HEK293T (cell line): ENCODE measurements around the gene URM1.

Experiments used
- CTCF ChIA-PET: fragments of 350-600 bp; formaldehyde crosslinking; extraction: SDS; loops from one replicate; lab custom pipeline; 2021; ENCODE audit warnings: antibody characterized with exemption, inconsistent platforms; lab: Yijun Ruan, JAX
- POLR2A ChIA-PET: fragments of 350-600 bp; formaldehyde crosslinking; extraction: SDS; loops from one replicate; lab custom pipeline; 2020; ENCODE audit warnings: antibody characterized with exemption, inconsistent platforms; lab: Yijun Ruan, JAX
- DNase-seq: peaks from one replicate; pipeline ENCODE4 v3.0.0; 2012; ENCODE audit warnings: mixed read lengths; ENCODE audit errors: extremely low spot score
- ARNT ChIP-seq: fragments of 450-650 bp; IDR thresholded peaks from 2 replicates; pipeline ENCODE4 v1.6.1; 2017; ENCODE audit warnings: mild to moderate bottlenecking
- BHLHE40 ChIP-seq: fragments of 450-650 bp; IDR thresholded peaks from 2 replicates; pipeline ENCODE4 v1.6.1; 2016; ENCODE audit warnings: mild to moderate bottlenecking, moderate library complexity, borderline replicate concordance
- CTBP1 ChIP-seq: fragments of 450-650 bp; IDR thresholded peaks from 2 replicates; pipeline ENCODE4 v1.6.1; 2016; ENCODE audit warnings: borderline replicate concordance
- ELF4 ChIP-seq: fragments of 450-650 bp; IDR thresholded peaks from 2 replicates; pipeline ENCODE4 v1.6.1; 2017; ENCODE audit warnings: antibody characterized with exemption
- FOXA1 ChIP-seq: fragments of 450-650 bp; IDR thresholded peaks from 2 replicates; pipeline ENCODE4 v1.6.1; 2016; ENCODE audit warnings: mild to moderate bottlenecking
- FOXK2 ChIP-seq: fragments of 450-650 bp; IDR thresholded peaks from 2 replicates; pipeline ENCODE4 v1.6.1; 2016; ENCODE audit warnings: mild to moderate bottlenecking
- FOXM1 ChIP-seq: fragments of 450-650 bp; IDR thresholded peaks from 2 replicates; pipeline ENCODE4 v1.6.1; 2017; ENCODE audit warnings: mild to moderate bottlenecking, borderline replicate concordance
- HDGF ChIP-seq: fragments of 450-650 bp; IDR thresholded peaks from 2 replicates; pipeline ENCODE4 v1.6.1; 2017; ENCODE audit warnings: antibody characterized with exemption, borderline replicate concordance
- L3MBTL2 ChIP-seq: fragments of 450-650 bp; conservative IDR thresholded peaks from 2 replicates; pipeline ENCODE4 v1.6.1; 2016; ENCODE audit warnings: mild to moderate bottlenecking
- LEF1 ChIP-seq: fragments of 450-650 bp; IDR thresholded peaks from 2 replicates; pipeline ENCODE4 v1.6.1; 2017; ENCODE audit warnings: mild to moderate bottlenecking, borderline replicate concordance
- NFRKB ChIP-seq: fragments of 450-650 bp; IDR thresholded peaks from 2 replicates; pipeline ENCODE4 v1.6.1; 2016; ENCODE audit warnings: mild to moderate bottlenecking, moderate library complexity
- PKNOX1 ChIP-seq: fragments of 450-650 bp; IDR thresholded peaks from 2 replicates; pipeline ENCODE4 v1.6.1; 2016
- SP1 ChIP-seq: fragments of 450-650 bp; IDR thresholded peaks from 2 replicates; pipeline ENCODE4 v1.6.1; 2017
- SUZ12 ChIP-seq: fragments of 450-650 bp; IDR thresholded peaks from 2 replicates; pipeline ENCODE4 v1.6.1; 2016; ENCODE audit warnings: mild to moderate bottlenecking
- TARDBP ChIP-seq: fragments of 450-650 bp; IDR thresholded peaks from 2 replicates; pipeline ENCODE4 v1.6.1; 2016
- ZNF384 ChIP-seq: fragments of 450-650 bp; IDR thresholded peaks from 2 replicates; pipeline ENCODE4 v1.6.1; 2016

The URM1 gene

GRCh38 chr9:128325629-128326028 lies 45.5 kb upstream of the URM1 start:
- ChIA-PET CTCF (no interaction called here), POLR2A (interaction anchor here (1.0 to 1.6 kb wide), 2 partner anchors 14 to 15 kb away, joined by 3 read pairs; partner anchors contain the start of gene SLC27A4)
- DNase-seq, result no peak
- TF ChIP-seq SP1 (no peak), ARNT (no peak), SUZ12 (no peak), FOXK2 (no peak), ELF4 (no peak), ZNF384 (no peak), NFRKB (no peak), L3MBTL2 (no peak), FOXA1 (no peak), LEF1 (no peak), HDGF (no peak), BHLHE40 (no peak), CTBP1 (no peak)

GRCh38 chr9:128333451-128333869 lies 37.7 kb upstream of the URM1 start:
- ChIA-PET POLR2A (interaction anchor here (1.4 kb wide), 1 partner anchor 10 kb away, joined by 4 read pairs; no protein-coding TSS in a partner anchor), CTCF (no interaction called here)
- TF ChIP-seq PKNOX1, result no peak
- no peak for TF ChIP-seq ELF4
- no peak for TF ChIP-seq NFRKB
- no peak for TF ChIP-seq FOXK2
- TF ChIP-seq FOXM1, result no peak
- no peak for TF ChIP-seq TARDBP
- TF ChIP-seq HDGF, result no peak
- TF ChIP-seq CTBP1, result no peak
- TF ChIP-seq FOXA1, result no peak
- no peak for TF ChIP-seq ZNF384
- TF ChIP-seq L3MBTL2, result no peak
- no peak for TF ChIP-seq ARNT
- TF ChIP-seq SUZ12, result no peak
- no peak for TF ChIP-seq SP1
- TF ChIP-seq BHLHE40, result no peak
- TF ChIP-seq LEF1, result no peak
- DNase-seq, result no peak

GRCh38 chr9:128335161-128335560 lies 36.0 kb upstream of the URM1 start:
- no peak for DNase-seq
- TF ChIP-seq NFRKB (no peak), FOXA1 (no peak), CTBP1 (no peak), ARNT (no peak), LEF1 (no peak), PKNOX1 (no peak), TARDBP (no peak)
- CTCF ChIA-PET, result no interaction called here
- POLR2A ChIA-PET, result interaction anchor here (0.6 to 0.7 kb wide), 2 partner anchors 7 to 42 kb away, joined by 3 read pairs; no protein-coding TSS in a partner anchor

- ChIA-PET POLR2A (interaction anchor here (0.6 to 0.8 kb wide), 2 partner anchors 8 to 15 kb away, joined by 3 read pairs; no protein-coding TSS in a partner anchor), CTCF (interaction anchor here (0.6 to 0.7 kb wide), 2 partner anchors 27 to 85 kb away, joined by 4 read pairs; partner anchors contain the start of gene CERCAM)
- DNase-seq, result no peak
- TF ChIP-seq FOXK2, result no peak
- no peak for TF ChIP-seq L3MBTL2
- no peak for TF ChIP-seq NFRKB
- no peak for TF ChIP-seq LEF1
- no peak for TF ChIP-seq HDGF
- no peak for TF ChIP-seq ELF4
- no peak for TF ChIP-seq ZNF384
- no peak for TF ChIP-seq PKNOX1
- TF ChIP-seq CTBP1, result no peak
- TF ChIP-seq SP1, result no peak
- no peak for TF ChIP-seq ARNT
- TF ChIP-seq FOXA1, result no peak
- no peak for TF ChIP-seq SUZ12
- no peak for TF ChIP-seq TARDBP
- no peak for TF ChIP-seq FOXM1
- TF ChIP-seq BHLHE40, result no peak
These were observed 35.3 kb upstream of the URM1 start for GRCh38 chr9:128335914-128336313.

- CTCF ChIA-PET, result interaction anchor here (1.0 kb wide), 1 partner anchor 24 kb away, joined by 3 read pairs; no protein-coding TSS in a partner anchor
These were observed 33.2 kb upstream of the URM1 start for GRCh38 chr9:128337936-128338335.

More at GRCh38 chr9:128337936-128338335, 33.2 kb upstream of the URM1 start:
- TF ChIP-seq ARNT (no peak), FOXM1 (no peak), PKNOX1 (no peak), CTBP1 (no peak), SUZ12 (no peak), HDGF (no peak), FOXA1 (no peak), LEF1 (no peak), ELF4 (no peak), TARDBP (no peak)
- no peak for DNase-seq
- POLR2A ChIA-PET, result no interaction called here
